SH-SY5Y (cell line): Measurements from ENCODE around the gene KCNH4.

Experiments
- GATA2 ChIP-seq: IDR thresholded peaks from 2 replicates; pipeline ENCODE4 v1.6.1; 2011; ENCODE audit warnings: mild to moderate bottlenecking, low read depth, low read length
- GATA3 ChIP-seq: IDR thresholded peaks from 2 replicates; pipeline ENCODE4 v1.6.1; 2011; ENCODE audit warnings: low read depth, mild to moderate bottlenecking, low read length, moderate library complexity

KCNH4 gene

GRCh38 chr17:42110301-42111264 lies 70.4 kb downstream of the KCNH4 start:
- TF ChIP-seq GATA2 (no peak), GATA3 (no peak)

GRCh38 chr17:42109086-42109485 lies 71.9 kb downstream of the KCNH4 start:
- no peak for TF ChIP-seq GATA2
- TF ChIP-seq GATA3, result no peak

- TF ChIP-seq GATA3, result no peak
- TF ChIP-seq GATA2, result no peak
Observed at GRCh38 chr17:42107597-42108576, 73.1 kb downstream of the KCNH4 start.

- no peak for TF ChIP-seq GATA2
- TF ChIP-seq GATA3, result no peak
Observed at GRCh38 chr17:42107124-42107523, 73.8 kb downstream of the KCNH4 start.
